Ovary (tissue), 9 donors: Measurements from ENCODE around the gene SERPINA9. TPM values are rescaled to one million over a fixed set of nuclear protein-coding genes. Genes with fewer than 3 reads are reported as not detected.

Source experiments
- DNase-seq, 5 donors: peaks; one replicate each; pipeline ENCODE4 v3.0.0-alpha.2; 2019 to 2020
- H3K27ac ChIP-seq, 2 donors: fragments of 200-600 bp; one replicate each; pipeline versions ENCODE4 v1.5.1 to v1.8.0; 2019 to 2022
- H3K27me3 ChIP-seq: fragments of 200-600 bp; one replicate; pipeline ENCODE4 v1.8.0; 2022
- H3K36me3 ChIP-seq: fragments of 200-600 bp; sonication (generic); one replicate; pipeline ENCODE4 v1.5.1; 2019
- H3K4me1 ChIP-seq: one replicate; pipeline ENCODE4 v1.8.1; 2013; ENCODE audit warnings: mild to moderate bottlenecking, moderate library complexity; ENCODE audit not compliant: insufficient read depth
- H3K4me3 ChIP-seq: fragments of 200-600 bp; sonication (generic); one replicate; pipeline ENCODE4 v1.5.1; 2017
- H3K9me3 ChIP-seq, 2 donors: fragments of 200-600 bp in 1 of 2; sonication (generic) in 1 of 2; one replicate each; pipeline versions ENCODE4 v1.5.1 to v1.8.1; 2013 to 2019; ENCODE audit warnings: mild to moderate bottlenecking in 1 of 2, moderate library complexity in 1 of 2
- EP300 ChIP-seq: sonication (generic); formaldehyde crosslinking; IDR thresholded peaks from one replicate; pipeline ENCODE4 v1.6.1; 2017; ENCODE audit warnings: antibody characterized with exemption
- POLR2A ChIP-seq: fragments of 450-650 bp; IDR thresholded peaks from one replicate; pipeline ENCODE4 v1.6.1; 2017; ENCODE audit warnings: antibody characterized with exemption, mild to moderate bottlenecking, moderate library complexity
- WGBS, 3 donors: extraction: QIAGEN DNeasy Blood & Tissue Kit in 1 of 3; methylation state at CpG; one replicate each; pipeline versions ENCODE4 v1.1.5 to v1.1.7; 2013 to 2017; 5-methylcytosine and 5-hydroxymethylcytosine counted together
- intact Hi-C, 4 donors: fragments of 100-400 bp; cut with DNase I; formaldehyde crosslinking; loops; one replicate each; pipeline versions ENCODE4 v1.11.0 to v1.15.1; 2022 to 2023
- polyA plus RNA-seq, 2 donors: library from polyadenylated mRNA; stranded (reverse); fragments of 200-250 nt in 1 of 2; fragments of 350-450 nt in 1 of 2; fragmentation: Illumina TruSeq in 1 of 2; extraction: RNeasy Lipid Tissue Mini Kit (QIAGEN cat#74804) in 1 of 2; gene quantifications; one replicate each; pipeline ENCODE4 v1.2.3, GENCODE V29; 2013 to 2014
- total RNA-seq, 7 donors: library from RNA; depleted of rRNA in 2 of 7; stranded (reverse); fragments of >200 nt in 2 of 7; fragmentation: NEBNext Ultra II Directional in 3 of 7; extraction: Animal tissue kit (Norgen Biotek cat#: 25700) in 3 of 7; gene quantifications; one replicate each; pipeline versions ENCODE4 v1.1.0 to v1.2.4, GENCODE V29; 2016 to 2023
- TF ChIP-seq, protein P1 (sequence below), 3 donors: fragments of 450-650 bp in 2 of 3; fragments of 200-600 bp in 1 of 3; IDR thresholded peaks; one replicate each; pipeline versions ENCODE4 v1.5.1 to v1.8.0; 2016 to 2022; ENCODE audit warnings: antibody characterized with exemption in 3 of 3, mild to moderate bottlenecking in 1 of 3
- donor health status: DM: no; HTN: no; CAD: no; lungs with moderate emphysema.
- donor health status: DM: no; HTN: no; CAD: no.
- donor health status: Bipolar disorder and iron deficiency.
- donor health status: DM: yes; HTN: yes; CAD: no.
- donor health status: DM: no; HTN: no; CAD: no.
- donor health status: DM: yes; HTN: yes; CAD: no.

Gene SERPINA9
- total and polyA plus RNA-seq, 9 donors = not detected

DNA sequence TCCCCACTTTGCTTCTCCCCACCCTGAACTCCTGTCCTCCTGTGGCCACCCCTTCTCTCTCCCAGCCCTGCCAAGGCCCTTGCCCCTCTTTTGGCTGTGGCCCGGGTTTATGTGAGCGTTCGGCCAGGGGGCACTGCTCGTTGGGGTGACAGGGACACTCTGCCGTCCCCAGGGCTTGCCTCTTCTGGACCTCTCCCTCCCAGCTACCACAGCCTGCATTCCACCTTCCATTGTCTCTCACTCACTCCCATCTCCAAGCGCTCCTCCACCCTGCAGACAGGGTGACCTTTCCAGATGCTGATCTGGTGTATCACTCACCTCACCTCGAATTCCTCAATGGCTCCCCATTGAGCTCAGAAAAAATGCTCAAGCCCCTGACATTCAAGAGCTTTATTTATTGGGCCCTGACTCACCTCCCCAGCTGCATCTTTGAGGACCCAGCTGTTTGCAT, 1.4 kb downstream of the SERPINA9 start:
- no peak overlapping the region for H3K27ac ChIP-seq
- intact Hi-C loops = loop anchor here in 1 of 4 donors (5.0 kb wide), 1 partner anchor 82 kb away; no protein-coding TSS in a partner anchor
- DNase-seq = no peak
- TF ChIP-seq EP300 (no peak), POLR2A (no peak)
- TF ChIP-seq, protein P1, sequence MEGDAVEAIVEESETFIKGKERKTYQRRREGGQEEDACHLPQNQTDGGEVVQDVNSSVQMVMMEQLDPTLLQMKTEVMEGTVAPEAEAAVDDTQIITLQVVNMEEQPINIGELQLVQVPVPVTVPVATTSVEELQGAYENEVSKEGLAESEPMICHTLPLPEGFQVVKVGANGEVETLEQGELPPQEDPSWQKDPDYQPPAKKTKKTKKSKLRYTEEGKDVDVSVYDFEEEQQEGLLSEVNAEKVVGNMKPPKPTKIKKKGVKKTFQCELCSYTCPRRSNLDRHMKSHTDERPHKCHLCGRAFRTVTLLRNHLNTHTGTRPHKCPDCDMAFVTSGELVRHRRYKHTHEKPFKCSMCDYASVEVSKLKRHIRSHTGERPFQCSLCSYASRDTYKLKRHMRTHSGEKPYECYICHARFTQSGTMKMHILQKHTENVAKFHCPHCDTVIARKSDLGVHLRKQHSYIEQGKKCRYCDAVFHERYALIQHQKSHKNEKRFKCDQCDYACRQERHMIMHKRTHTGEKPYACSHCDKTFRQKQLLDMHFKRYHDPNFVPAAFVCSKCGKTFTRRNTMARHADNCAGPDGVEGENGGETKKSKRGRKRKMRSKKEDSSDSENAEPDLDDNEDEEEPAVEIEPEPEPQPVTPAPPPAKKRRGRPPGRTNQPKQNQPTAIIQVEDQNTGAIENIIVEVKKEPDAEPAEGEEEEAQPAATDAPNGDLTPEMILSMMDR (IDR thresholded peaks at IDR 0.05) = no peak
- no peaks in the 10 kb centered on the region for H3K27me3 ChIP-seq
- H3K4me3 ChIP-seq = no peak overlapping the region
- H3K36me3 ChIP-seq = no peaks in the 10 kb centered on the region
- H3K9me3 ChIP-seq = no peaks in the 10 kb centered on the region
- 75 to 86% (median 76%) methylated on average over 7 of the region's 7 CpGs for WGBS, 3 donors
- H3K4me1 ChIP-seq = no peaks in the 10 kb centered on the region

DNA sequence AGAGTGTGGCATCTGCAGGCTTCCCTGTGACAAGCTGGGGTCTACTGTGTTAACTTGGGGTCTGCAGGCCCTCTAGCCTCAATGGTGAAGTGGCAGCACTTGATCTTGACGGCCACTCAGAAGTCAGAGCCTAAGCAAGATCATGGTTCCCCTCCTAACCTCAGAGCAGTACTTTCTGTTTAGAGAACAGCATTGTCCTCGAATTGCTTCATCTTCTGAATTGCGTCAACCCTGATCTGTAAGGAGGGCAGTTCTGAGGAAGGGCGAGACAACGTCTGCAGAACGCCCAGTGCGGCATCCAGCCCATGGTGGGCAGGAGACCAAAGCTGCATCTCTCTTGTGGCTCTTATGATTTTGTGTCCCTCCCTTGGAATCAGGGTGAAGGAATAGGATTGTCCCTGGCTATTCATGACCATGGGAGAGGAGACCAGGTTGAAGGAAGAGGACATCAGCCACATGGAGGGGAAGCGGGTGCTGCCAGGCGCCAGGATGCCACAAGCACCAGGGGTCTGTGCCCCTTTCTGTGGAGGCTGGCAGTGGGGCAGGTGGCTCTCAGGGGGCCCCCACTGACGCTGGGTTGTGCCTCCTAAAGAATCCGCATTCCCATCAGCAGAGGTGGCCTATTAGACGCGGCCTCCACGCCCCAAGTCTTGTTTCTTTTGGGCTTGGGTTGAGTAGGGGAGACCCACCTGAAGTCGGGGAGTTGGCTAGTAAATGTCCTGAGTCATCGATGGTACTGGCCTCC, 2.2 kb downstream of the SERPINA9 start:
- H3K9me3 ChIP-seq = no peaks in the 10 kb centered on the region
- 89 to 94% (median 91%) methylated on average over 16 of the region's 16 CpGs for WGBS, 3 donors
- no peaks in the 10 kb centered on the region for H3K4me1 ChIP-seq
- no peak for DNase-seq
- no peak overlapping the region for H3K4me3 ChIP-seq
- H3K27me3 ChIP-seq = no peaks in the 10 kb centered on the region
- no peak overlapping the region for H3K27ac ChIP-seq
- H3K36me3 ChIP-seq = no peaks in the 10 kb centered on the region
- TF ChIP-seq EP300 = no peak
- TF ChIP-seq, protein P1 (IDR thresholded peaks at IDR 0.05) = no peak
- no peak for TF ChIP-seq POLR2A
- intact Hi-C loops = loop anchor here in 1 of 4 donors (5.0 kb wide), 1 partner anchor 82 kb away; no protein-coding TSS in a partner anchor

DNA sequence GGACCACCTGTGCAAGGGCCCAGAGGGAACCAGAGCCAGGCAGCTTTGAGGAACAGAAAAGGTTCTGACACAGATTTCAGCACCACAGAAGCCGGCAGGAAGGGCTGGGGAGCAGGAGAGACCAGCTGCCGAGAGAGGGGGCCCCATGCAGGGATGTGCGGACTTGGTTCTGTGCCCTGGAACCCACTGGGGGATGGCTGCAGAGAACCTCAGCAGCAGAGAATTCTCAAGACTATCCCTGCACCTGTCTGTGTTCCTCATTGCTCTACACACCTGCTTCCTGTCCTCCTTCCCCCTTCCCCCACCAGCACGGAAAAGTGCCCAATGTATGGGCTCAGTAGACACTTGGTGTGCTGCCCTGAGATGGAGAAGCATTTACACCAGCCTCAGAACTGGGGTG, 3.2 kb downstream of the SERPINA9 start:
- no peak for DNase-seq
- Histone ChIP-seq H3K27ac (no peak overlapping the region), H3K9me3 (no peaks in the 10 kb centered on the region), H3K4me1 (no peaks in the 10 kb centered on the region), H3K27me3 (no peaks in the 10 kb centered on the region), H3K36me3 (no peaks in the 10 kb centered on the region), H3K4me3 (no peak overlapping the region)
- TF ChIP-seq, protein P1 (IDR thresholded peaks at IDR 0.05) = no peak
- TF ChIP-seq POLR2A (no peak), EP300 (no peak)
- 55 to 63% (median 56%) methylated on average over 4 of the region's 4 CpGs for WGBS, 3 donors
- intact Hi-C loops = loop anchor here in 1 of 4 donors (5.0 kb wide), 1 partner anchor 81 kb away; no protein-coding TSS in a partner anchor

DNA sequence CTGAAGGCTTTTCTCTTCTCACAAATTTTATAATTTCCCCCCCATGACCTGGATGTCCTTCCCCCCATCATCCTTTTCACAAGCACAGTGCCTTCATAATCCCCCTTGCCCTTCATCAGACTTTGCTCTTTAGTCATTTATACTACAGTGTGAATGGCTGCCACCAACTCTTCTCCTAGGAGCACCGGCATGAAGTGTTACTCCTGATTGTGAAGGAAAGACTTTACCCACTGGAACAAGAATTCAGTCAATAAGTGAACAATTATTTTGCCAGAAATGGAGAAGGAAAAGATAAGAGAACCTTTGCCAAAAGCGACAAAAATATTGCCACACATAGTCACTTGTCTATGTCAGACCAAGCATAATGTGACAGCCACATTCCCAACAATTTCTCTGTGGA, 5.0 kb downstream of the SERPINA9 start:
- TF ChIP-seq, protein P1 (IDR thresholded peaks at IDR 0.05) = no peak
- TF ChIP-seq EP300 (no peak), POLR2A (no peak)
- no peak overlapping the region for H3K27ac ChIP-seq
- no peaks in the 10 kb centered on the region for H3K9me3 ChIP-seq
- no peaks in the 10 kb centered on the region for H3K36me3 ChIP-seq
- intact Hi-C loops = loop anchor here in 1 of 4 donors (5.0 kb wide), 1 partner anchor 79 kb away; no protein-coding TSS in a partner anchor
- no peak overlapping the region for H3K4me3 ChIP-seq
- H3K27me3 ChIP-seq = no peaks in the 10 kb centered on the region
- DNase-seq = no peak
- no peaks in the 10 kb centered on the region for H3K4me1 ChIP-seq
- 93 to 96% (median 94%) methylated on average over 2 of the region's 2 CpGs for WGBS, 3 donors
